CD4-positive, alpha-beta T cell treated with Interleukin-10 for 1 hour (primary cell): ENCODE measurements around the gene HAPSTR1.

ENCODE experiments used
- DNase-seq: peaks from one replicate; pipeline ENCODE4 v3.0.0-alpha.2; 2020

Gene HAPSTR1

DNA sequence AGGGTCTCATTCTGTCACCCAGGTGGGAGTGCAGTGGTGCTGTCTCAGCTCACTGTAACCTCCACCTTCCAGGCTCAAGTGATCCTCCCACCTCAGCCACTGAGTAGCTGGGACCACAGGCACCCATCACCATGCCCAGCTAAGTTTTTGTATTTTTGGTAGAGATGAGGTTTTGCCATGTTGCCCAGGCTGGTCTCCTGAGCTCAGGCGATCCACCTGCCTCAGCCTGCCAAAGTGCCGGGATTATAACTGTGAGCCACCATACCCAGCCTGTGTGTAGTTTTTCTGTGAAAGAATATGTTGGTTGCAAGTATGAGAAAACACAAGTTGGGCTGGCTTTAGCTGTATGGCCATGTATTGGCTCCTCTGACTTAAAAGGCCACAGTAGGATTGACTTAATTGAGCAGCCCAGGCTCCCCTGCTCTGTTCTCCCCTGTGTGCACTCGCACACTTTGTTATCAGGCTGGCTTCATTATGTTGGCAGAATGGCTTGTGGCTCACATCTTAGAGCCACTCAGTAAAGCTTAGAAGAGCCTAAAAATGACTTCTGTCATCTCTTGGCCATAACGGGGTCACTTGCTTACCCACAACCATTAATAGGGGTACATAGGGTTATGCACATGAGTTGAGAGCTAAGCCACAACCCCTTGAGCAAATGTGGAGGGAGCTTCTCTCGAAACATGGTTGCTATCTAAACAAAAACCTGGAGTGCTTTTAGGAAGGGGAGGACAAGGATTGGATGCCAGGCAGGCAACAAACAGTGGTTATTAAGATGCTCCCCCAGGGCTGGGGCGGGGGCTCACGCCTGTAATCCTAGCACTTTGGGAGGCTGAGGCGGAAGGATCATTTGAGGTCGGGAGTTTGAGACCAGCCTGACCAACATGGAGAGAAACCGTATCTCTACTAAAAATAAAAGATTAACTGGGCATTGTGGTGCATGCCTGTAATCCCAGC is 6.1 kb downstream of the HAPSTR1 start:
- no peak for DNase-seq

DNA sequence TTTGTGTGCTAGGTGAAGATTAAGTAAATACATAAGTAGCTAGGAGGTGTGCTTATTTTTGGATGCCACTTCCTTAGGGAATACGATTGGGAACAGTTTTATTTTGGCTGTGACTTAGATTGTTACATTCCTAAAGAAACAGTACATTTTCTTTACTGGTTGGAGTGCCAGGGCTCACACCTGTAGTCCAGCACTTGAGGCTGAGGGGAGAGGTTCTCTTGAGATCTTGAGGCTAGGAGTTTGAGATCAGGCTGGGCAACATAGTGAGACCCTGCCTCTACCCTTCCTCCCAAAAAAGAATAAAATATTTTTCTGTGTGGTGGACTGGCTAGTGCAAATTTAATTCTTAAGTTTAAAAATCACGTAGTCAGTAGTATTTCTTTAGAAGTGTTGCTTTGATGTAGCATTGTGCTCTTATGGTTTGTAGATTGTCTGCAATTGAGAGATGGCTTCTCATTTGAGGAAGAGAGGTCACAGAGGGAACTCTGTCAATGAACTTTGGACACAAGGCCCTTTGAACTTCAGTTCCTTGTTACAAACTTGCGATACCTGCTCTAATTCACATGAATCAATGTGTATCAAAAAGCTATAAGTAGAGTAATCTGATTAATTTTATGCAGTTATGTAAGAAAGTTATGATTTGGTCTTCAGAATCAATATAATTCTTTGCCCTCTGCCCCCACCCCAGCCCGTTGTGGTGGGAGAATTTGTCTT is 7.1 kb downstream of the HAPSTR1 start:
- DNase-seq, result no peak

DNA sequence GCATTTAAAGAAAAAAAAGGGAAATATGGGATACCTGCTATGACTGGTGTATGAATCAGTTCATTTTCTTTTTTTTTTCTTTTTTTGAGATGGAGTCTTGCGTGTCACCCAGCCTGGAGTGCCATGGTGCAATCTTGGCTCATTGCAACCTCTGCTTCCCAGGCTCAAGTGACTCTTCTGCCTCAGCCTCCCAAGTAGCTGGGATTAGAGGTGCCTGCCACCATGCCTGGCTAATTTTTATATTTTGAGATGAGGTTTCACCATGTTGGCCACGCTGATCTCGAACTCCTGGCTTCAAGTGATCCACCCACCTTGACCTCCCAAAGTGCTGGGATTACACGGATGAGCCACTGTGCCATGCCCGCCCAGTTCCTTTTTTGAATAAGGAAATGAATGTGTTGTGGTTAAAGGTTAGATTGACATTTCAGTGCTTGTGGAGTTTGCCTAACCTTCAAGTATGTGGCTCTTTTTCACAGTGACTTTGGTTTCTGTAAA is 7.7 kb downstream of the HAPSTR1 start:
- no peak for DNase-seq

- no peak for DNase-seq
Measured at GRCh38 chr16:9102379-9102778, 10.9 kb downstream of the HAPSTR1 start.

DNA sequence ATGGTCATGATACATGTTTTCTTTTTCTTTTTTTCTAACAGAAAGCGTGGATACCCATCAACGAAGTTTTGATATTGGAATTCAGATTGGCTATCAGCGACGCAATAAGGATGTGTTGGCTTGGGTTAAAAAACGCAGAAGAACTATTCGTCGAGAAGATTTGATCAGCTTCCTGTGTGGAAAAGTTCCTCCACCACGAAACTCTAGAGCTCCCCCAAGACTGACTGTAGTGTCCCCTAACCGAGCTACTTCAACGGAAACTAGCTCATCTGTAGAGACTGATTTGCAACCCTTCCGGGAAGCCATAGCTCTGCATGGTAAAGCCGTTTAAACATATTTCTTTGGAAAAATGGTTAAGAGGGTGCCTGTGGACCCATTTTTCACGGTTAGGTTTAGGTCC is 11.5 kb downstream of the HAPSTR1 start:
- DNase-seq, result peak; percentile 44

- no peak for DNase-seq
Measured at GRCh38 chr16:9103546-9103945, 12.1 kb downstream of the HAPSTR1 start.

GRCh38 chr16:9105189-9105588 is 13.7 kb downstream of the HAPSTR1 start:
- DNase-seq, result no peak

- DNase-seq, result no peak
Measured at GRCh38 chr16:9107025-9107970, 15.9 kb downstream of the HAPSTR1 start.

GRCh38 chr16:9109255-9109654 is 17.8 kb downstream of the HAPSTR1 start:
- DNase-seq, result no peak

- no peak for DNase-seq
Measured at GRCh38 chr16:9112166-9112843, 20.9 kb downstream of the HAPSTR1 start.

DNA sequence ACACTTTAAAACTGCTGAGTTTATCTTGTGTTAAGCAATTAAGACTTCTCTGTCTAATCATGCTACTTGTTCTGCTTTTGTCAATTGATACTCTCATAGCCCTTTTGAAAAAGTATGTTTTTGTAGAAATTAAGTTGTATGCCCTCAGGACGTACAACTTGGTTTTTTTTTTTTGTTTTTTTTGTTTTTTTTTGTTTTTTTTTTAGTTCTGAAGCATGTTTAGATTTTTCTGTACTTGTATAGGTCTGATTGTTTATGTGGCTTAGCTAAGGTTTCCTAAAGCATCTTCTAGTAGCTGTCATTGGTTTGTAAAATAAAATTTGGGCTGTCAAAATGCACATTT is 21.4 kb downstream of the HAPSTR1 start:
- DNase-seq, result no peak

GRCh38 chr16:9113707-9114106 is 22.3 kb downstream of the HAPSTR1 start:
- DNase-seq, result no peak

GRCh38 chr16:9114112-9114511 is 22.7 kb downstream of the HAPSTR1 start:
- DNase-seq, result no peak

DNA sequence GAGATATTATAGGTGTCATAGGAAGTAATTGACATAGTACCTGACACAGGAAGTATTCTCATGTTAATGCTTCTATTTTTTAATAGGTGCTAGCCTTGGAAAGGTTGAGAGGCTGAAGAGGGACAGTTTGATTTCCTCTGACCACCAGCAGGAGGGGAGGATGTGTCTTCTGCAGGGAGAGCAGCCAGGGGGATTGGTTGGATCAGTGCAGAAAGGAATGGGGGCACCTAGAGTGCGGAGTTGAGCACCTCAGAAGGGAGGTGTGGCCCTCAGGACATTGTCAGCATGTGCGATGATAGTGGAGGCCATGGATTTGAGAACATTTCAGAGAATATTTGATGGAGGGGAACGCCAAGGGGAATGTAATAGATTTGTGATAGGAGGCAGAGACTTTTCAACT is 23.4 kb downstream of the HAPSTR1 start:
- no peak for DNase-seq

DNA sequence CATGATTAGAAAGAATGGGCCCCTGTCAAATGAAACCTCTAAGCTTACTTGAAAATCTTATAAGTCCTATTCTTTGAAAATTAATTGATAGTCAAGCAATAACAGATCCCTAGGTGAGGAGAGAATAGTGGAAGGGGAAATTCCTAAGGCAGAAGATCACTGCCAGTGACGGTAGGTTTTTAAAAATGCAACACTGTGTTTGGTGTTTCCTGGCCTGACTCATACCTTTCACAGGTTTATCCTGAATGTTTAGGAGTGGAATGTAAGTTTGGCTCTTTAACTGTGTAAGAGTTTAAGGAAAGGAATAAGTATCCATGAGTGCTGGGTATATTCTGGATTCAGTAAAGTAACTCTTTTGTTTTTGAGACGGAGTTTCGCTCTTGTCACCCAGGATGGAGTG is 23.8 kb downstream of the HAPSTR1 start:
- no peak for DNase-seq

GRCh38 chr16:9116141-9116540 is 24.7 kb downstream of the HAPSTR1 start:
- DNase-seq, result no peak

GRCh38 chr16:9118170-9118569 is 26.7 kb downstream of the HAPSTR1 start:
- DNase-seq, result no peak

GRCh38 chr16:9119795-9120194 is 28.4 kb downstream of the HAPSTR1 start:
- DNase-seq, result no peak

GRCh38 chr16:9122342-9122741 is 30.9 kb downstream of the HAPSTR1 start:
- DNase-seq, result no peak

GRCh38 chr16:9122969-9123368 is 31.5 kb downstream of the HAPSTR1 start:
- no peak for DNase-seq

DNA sequence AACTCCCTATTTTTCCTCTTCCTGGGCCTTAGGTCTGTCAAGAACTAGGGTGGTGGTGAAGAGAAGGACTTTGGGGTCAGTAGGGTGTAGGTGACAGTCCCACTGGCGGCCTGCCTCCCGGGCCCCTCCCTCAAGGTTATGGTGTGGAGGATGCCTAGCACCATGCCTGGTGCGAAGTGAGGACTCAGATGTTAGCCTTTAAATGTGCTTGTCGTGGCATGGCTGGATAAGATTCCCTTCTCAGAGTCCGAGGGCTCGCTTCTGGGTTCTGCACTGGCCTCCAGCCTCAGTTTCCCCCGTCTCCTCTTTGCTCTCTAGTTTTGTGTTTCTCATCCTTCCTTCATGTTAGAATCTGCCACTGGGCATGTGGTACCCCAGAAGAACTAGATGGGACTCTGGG is 32.0 kb downstream of the HAPSTR1 start:
- DNase-seq, result no peak

DNA sequence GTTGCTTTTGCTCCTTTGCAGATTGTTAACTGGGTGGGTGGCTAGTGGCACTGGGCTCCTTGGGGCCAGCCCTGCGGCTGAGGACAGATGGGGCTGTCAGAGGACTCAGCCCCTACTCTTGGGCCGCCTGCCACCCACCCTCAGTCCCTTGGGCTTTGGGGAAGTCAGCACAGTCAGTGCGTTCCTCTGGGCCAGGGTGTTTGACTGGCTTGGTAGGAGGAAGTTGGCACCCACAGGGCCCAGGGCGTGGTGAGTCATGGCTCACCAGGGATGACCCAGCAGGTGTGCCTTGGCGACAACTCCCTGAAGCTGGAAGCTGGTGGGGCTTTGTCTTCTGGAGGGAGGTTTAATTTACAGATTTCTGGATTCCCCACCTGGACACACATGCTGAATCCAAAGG is 32.4 kb downstream of the HAPSTR1 start:
- no peak for DNase-seq
